ENCODE data around the gene RHOF. TPM values are rescaled to one million over a fixed set of nuclear protein-coding genes. Genes with fewer than 3 reads are reported as not detected.

RHOF gene, protein sequence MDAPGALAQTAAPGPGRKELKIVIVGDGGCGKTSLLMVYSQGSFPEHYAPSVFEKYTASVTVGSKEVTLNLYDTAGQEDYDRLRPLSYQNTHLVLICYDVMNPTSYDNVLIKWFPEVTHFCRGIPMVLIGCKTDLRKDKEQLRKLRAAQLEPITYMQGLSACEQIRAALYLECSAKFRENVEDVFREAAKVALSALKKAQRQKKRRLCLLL
- 10 to 100 TPM in 1 of 2 donors, 1 to 10 TPM in 1; 9.5 to 23.5 TPM for total RNA-seq

DNA sequence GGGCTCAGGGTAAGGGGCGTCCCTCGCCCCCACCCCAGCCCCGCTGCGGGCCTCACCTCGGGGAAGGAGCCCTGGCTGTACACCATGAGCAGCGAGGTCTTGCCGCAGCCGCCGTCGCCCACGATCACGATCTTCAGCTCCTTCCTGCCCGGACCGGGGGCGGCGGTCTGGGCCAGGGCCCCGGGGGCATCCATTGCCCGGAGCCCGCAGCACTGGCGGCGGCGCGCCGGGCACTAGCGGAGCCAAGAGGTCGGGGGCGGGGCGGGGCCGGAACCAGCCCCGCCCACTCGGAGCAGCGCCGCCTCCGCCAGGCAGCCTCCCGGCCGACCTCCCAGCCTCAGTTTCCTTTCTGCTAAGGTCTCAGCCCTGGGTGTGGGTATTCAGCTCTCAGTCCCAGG lies at the start of gene RHOF:
TSS of gene RHOF (minus strand) at position 249 of the 398 bp plus-strand sequence. CDS start at position 194, 55 bp downstream.
- intact Hi-C loops (cut with DNase I) = loop anchor here (5.0 kb wide), 1 partner anchor 96 kb away; no protein-coding TSS in a partner anchor
- H3K36me3 ChIP-seq = no peaks in the 10 kb centered on the region
- no peaks in the 10 kb centered on the region for H3K9me3 ChIP-seq
- DNase-seq (ENCODE audit: low spot score) = no peak
- 2% methylated on average over 18 of the region's 36 CpGs for WGBS
- peak within 1 kb of the TSS; percentile 98 to 100 for H3K27ac ChIP-seq
- H3K4me1 ChIP-seq (replicated peaks) = peaks cover 36% of the 10 kb centered on the region
- H3K4me3 ChIP-seq = peak within 1 kb of the TSS; percentile 42 to 46
- H3K27me3 ChIP-seq (replicated peaks; ENCODE audit: insufficient read depth) = no peaks in the 10 kb centered on the region
- no peak for TF ChIP-seq POLR2A (IDR thresholded peaks at IDR 0.05)
- no peak for TF ChIP-seq CTCF (IDR thresholded peaks at IDR 0.05)
- no peak for TF ChIP-seq POLR2AphosphoS5 (IDR thresholded peaks at IDR 0.05)

GRCh38 chr12:121839993-121840761 lies 46.7 kb upstream of the RHOF start:
- intact Hi-C loops (cut with DNase I) = no loop called here
- Histone ChIP-seq H3K4me1 (replicated peaks) (peaks cover 3% of the 10 kb centered on the region), H3K4me3 (peak overlapping the region; percentile 37 to 44), H3K27me3 (replicated peaks; ENCODE audit: insufficient read depth) (no peaks in the 10 kb centered on the region), H3K27ac (peak overlapping the region; percentile 78 to 85), H3K9me3 (no peaks in the 10 kb centered on the region), H3K36me3 (no peaks in the 10 kb centered on the region)
- no peak for DNase-seq (ENCODE audit: low spot score)
- TF ChIP-seq POLR2A (IDR thresholded peaks at IDR 0.05) (no peak), POLR2AphosphoS5 (IDR thresholded peaks at IDR 0.05) (no peak), CTCF (IDR thresholded peaks at IDR 0.05) (no peak)
- WGBS = 78% methylated on average over 24 of the region's 24 CpGs

DNA sequence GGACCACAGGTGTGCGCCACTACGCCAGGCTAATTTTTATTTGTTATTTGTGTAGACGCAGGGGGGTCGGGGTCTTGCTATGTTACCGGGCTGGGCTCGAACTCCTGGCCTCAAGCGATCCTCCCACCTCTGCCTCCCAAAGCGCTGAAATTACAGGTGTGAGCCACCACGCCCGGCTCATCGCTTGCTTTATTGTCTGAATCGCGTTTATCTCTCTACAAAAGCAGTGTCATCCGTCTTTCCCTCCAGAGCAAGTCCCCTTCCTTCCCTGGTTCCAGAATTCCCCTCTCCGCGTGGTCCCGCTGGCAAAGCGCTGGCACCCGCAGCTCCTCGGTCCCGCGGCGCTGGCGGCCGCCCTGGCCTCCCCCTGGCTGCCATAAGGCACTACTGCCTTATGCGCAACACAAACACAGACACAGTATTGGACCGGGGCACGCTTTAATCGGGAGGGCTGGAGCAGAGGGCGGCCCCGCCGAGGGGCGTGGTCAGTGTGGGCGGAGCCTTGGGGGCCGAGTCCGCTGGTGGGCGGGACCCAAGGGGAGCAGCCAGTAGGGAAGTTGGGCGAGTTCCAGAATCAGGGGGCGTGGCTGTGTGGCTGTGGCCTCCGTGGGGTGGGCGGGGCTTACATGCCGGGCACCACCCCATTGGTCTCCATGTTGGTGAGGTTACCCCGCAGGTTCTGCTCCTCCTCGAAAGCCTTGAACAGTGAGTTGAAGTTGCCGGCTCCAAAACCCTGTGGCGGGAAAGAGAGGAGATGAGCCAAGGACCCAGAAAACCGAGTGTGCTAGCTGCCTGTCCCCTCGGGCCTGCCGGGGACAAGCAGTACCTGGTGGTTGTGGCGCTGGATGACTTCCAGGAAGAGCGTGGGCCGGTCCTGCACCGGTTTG lies 45.9 kb upstream of the RHOF start:
- H3K27ac ChIP-seq = peak overlapping the region; percentile 78 to 85
- peaks cover 3% of the 10 kb centered on the region for H3K4me1 ChIP-seq (replicated peaks)
- WGBS = 13% methylated on average over 52 of the region's 53 CpGs
- no peaks in the 10 kb centered on the region for H3K36me3 ChIP-seq
- peak; percentile 100 for DNase-seq (ENCODE audit: low spot score)
- H3K9me3 ChIP-seq = no peaks in the 10 kb centered on the region
- intact Hi-C loops (cut with DNase I) = no loop called here
- TF ChIP-seq CTCF (IDR thresholded peaks at IDR 0.05) (peak in 3 of 4 experiments; percentile 23 to 64 (median 53)), POLR2AphosphoS5 (IDR thresholded peaks at IDR 0.05) (peak; percentile 93), POLR2A (IDR thresholded peaks at IDR 0.05) (peak; percentile 51)
- peak overlapping the region; percentile 37 to 44 for H3K4me3 ChIP-seq
- H3K27me3 ChIP-seq (replicated peaks; ENCODE audit: insufficient read depth) = no peaks in the 10 kb centered on the region

DNA sequence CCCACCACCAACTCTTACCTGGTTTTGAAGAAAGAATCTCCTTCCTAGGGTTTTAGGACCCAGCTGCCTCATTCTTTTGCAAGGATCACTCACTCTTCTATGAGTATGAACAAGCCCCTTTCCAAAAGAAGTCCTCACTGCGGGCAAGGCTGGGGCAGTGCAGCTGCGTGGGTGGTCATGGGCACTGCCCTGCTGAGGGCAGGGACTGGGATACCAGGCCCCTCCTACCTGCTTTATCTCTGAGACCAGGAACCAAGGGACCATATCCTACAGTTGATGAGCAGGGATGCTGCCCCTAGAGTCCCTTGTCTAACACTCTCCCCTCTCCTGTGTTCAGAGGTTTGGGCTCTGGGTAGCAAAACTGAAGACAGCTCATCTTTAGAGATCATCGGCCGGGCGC lies 44.6 kb upstream of the RHOF start:
- intact Hi-C loops (cut with DNase I) = no loop called here
- H3K27me3 ChIP-seq (replicated peaks; ENCODE audit: insufficient read depth) = no peaks in the 10 kb centered on the region
- DNase-seq (ENCODE audit: low spot score) = no peak

More for the DNA sequence above, 44.6 kb upstream of the RHOF start:
- H3K4me1 ChIP-seq (replicated peaks) = peaks cover 3% of the 10 kb centered on the region
- no peak overlapping the region for H3K4me3 ChIP-seq
- no peak for TF ChIP-seq POLR2AphosphoS5 (IDR thresholded peaks at IDR 0.05)
- no peak for TF ChIP-seq POLR2A (IDR thresholded peaks at IDR 0.05)
- TF ChIP-seq CTCF (IDR thresholded peaks at IDR 0.05) = no peak
- no peaks in the 10 kb centered on the region for H3K36me3 ChIP-seq
- H3K9me3 ChIP-seq = no peaks in the 10 kb centered on the region
- WGBS = 80% methylated on average over 5 of the region's 5 CpGs
- no peak overlapping the region for H3K27ac ChIP-seq

Data from prostate gland (tissue), 2 donors.